ENCODE measurements around the gene ZBTB7B.

ZBTB7B gene

DNA sequence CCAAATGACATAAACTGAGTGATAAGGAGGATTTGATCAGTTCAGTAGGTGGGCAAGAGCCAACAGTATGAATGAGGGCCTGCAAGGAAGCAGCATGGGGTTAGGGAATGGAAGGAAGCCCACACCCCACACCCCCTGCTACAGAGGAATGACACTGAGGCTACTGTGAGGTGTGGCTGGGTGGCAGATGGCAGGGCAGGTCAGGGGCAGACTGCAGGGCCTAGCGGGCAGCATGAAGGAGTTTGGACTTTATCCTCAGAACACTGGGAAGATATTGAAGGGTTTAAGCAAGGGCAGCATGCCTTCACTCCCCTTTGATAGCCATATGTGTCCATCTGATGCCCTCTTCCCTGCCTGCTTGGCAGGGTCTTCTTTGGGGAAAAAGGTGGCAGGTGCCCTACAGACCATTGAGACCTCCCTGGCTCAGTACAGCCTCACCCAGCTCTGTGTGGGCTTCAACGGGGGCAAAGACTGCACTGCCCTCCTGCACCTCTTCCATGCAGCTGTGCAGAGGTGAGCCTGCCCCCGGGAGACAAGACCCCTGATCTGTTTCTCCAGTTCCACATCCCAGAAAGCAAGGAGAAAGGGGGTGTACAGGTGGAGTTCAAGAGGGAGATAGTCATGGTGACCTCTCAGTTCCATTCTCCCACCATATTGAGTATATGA lies 13.3 kb upstream of the ZBTB7B start:
- no peaks in the 10 kb centered on the region for H3K9me3 ChIP-seq (ENCODE audit: control insufficient read depth, insufficient read depth, low read depth, low read length)
- H3K27ac ChIP-seq (ENCODE audit: extremely low read depth, low read depth, low read length): no peak overlapping the region
- ChIA-PET CTCF (interaction anchor here (1.0 to 1.3 kb wide), 3 partner anchors 10 to 60 kb away, joined by 4 to 7 read pairs (median 4); no protein-coding TSS in a partner anchor), POLR2A (interaction anchor here (1.3 kb wide), 1 partner anchor 34 kb away, joined by 5 read pairs; the partner anchor contains the start of gene PBXIP1)
- H3K4me3 ChIP-seq (ENCODE audit: low read depth, low read length): no peak overlapping the region
- no peak for TF ChIP-seq OVOL3 (tag by site-specific recombination; IDR thresholded peaks at IDR 0.05)
- TF ChIP-seq, protein P1, sequence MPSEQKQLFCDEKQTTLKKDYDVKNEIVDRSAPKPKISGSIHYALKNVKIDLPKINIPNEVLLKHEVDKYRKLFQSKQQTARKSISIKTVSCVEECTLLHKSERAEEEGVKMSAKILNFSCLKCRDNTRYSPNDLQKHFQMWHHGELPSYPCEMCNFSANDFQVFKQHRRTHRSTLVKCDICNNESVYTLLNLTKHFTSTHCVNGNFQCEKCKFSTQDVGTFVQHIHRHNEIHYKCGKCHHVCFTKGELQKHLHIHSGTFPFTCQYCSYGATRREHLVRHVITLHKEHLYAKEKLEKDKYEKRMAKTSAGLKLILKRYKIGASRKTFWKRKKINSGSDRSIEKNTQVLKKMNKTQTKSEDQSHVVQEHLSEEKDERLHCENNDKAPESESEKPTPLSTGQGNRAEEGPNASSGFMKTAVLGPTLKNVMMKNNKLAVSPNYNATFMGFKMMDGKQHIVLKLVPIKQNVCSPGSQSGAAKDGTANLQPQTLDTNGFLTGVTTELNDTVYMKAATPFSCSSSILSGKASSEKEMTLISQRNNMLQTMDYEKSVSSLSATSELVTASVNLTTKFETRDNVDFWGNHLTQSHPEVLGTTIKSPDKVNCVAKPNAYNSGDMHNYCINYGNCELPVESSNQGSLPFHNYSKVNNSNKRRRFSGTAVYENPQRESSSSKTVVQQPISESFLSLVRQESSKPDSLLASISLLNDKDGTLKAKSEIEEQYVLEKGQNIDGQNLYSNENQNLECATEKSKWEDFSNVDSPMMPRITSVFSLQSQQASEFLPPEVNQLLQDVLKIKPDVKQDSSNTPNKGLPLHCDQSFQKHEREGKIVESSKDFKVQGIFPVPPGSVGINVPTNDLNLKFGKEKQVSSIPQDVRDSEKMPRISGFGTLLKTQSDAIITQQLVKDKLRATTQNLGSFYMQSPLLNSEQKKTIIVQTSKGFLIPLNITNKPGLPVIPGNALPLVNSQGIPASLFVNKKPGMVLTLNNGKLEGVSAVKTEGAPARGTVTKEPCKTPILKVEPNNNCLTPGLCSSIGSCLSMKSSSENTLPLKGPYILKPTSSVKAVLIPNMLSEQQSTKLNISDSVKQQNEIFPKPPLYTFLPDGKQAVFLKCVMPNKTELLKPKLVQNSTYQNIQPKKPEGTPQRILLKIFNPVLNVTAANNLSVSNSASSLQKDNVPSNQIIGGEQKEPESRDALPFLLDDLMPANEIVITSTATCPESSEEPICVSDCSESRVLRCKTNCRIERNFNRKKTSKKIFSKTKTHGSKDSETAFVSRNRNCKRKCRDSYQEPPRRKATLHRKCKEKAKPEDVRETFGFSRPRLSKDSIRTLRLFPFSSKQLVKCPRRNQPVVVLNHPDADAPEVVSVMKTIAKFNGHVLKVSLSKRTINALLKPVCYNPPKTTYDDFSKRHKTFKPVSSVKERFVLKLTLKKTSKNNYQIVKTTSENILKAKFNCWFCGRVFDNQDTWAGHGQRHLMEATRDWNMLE (tag by site-specific recombination; conservative IDR thresholded peaks at IDR 0.05; ENCODE audit: low read depth): no peak
- no peak for TF ChIP-seq ZNF239 (tag by site-specific recombination; IDR thresholded peaks at IDR 0.05)
- TF ChIP-seq, protein P2, sequence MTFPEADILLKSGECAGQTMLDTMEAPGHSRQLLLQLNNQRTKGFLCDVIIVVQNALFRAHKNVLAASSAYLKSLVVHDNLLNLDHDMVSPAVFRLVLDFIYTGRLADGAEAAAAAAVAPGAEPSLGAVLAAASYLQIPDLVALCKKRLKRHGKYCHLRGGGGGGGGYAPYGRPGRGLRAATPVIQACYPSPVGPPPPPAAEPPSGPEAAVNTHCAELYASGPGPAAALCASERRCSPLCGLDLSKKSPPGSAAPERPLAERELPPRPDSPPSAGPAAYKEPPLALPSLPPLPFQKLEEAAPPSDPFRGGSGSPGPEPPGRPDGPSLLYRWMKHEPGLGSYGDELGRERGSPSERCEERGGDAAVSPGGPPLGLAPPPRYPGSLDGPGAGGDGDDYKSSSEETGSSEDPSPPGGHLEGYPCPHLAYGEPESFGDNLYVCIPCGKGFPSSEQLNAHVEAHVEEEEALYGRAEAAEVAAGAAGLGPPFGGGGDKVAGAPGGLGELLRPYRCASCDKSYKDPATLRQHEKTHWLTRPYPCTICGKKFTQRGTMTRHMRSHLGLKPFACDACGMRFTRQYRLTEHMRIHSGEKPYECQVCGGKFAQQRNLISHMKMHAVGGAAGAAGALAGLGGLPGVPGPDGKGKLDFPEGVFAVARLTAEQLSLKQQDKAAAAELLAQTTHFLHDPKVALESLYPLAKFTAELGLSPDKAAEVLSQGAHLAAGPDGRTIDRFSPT (tag by site-specific recombination; IDR thresholded peaks at IDR 0.05): no peak
- no peak for TF ChIP-seq ZEB2 (tag by site-specific recombination; IDR thresholded peaks at IDR 0.05)
- no peak for TF ChIP-seq ZNF426 (tag by site-specific recombination; IDR thresholded peaks at IDR 0.05)
- H3K4me1 ChIP-seq (ENCODE audit: control insufficient read depth, insufficient read depth, low read length): no peaks in the 10 kb centered on the region
- H3K36me3 ChIP-seq (ENCODE audit: control insufficient read depth in 2 of 2, insufficient read depth in 1 of 2, low read length in 2 of 2): peaks cover 7 to 53% of the 10 kb centered on the region in 2 experiments; a peak in 2 of 3 replicates

DNA sequence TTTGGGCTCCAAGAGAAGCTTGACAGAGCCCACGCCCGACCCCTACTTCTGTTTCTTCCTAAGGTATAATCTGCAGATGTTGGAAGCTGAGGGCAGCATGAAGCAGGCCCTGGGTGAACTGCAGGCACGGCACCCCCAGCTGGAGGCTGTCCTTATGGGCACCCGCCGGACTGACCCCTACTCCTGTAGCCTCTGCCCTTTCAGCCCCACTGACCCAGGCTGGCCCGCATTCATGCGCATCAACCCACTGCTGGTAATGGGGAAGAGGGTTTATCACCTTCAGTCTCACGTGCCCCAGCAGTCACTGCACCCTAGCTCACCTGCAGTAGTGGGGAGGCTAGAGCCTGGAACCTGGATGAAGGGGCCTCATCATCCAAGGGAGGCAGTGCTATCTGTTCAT lies 12.3 kb upstream of the ZBTB7B start:
- Histone ChIP-seq H3K36me3 (ENCODE audit: control insufficient read depth in 2 of 2, insufficient read depth in 1 of 2, low read length in 2 of 2) (peaks cover 3 to 51% of the 10 kb centered on the region in 2 experiments; a peak in 2 of 3 replicates), H3K9me3 (ENCODE audit: control insufficient read depth, insufficient read depth, low read depth, low read length) (no peaks in the 10 kb centered on the region), H3K27ac (ENCODE audit: extremely low read depth, low read depth, low read length) (no peak overlapping the region), H3K4me1 (ENCODE audit: control insufficient read depth, insufficient read depth, low read length) (no peaks in the 10 kb centered on the region), H3K4me3 (ENCODE audit: low read depth, low read length) (no peak overlapping the region)
- ChIA-PET POLR2A (interaction anchor here (0.5 kb wide), 1 partner anchor 17 kb away, joined by 6 read pairs; no protein-coding TSS in a partner anchor), CTCF (interaction anchor here (0.6 to 1.0 kb wide), 3 partner anchors 9 to 95 kb away, joined by 3 to 7 read pairs (median 4); partner anchors contain the start of gene PYGO2)
- TF ChIP-seq SETDB1 (IDR thresholded peaks at IDR 0.05; ENCODE audit: insufficient read length, low read length): no peak

DNA sequence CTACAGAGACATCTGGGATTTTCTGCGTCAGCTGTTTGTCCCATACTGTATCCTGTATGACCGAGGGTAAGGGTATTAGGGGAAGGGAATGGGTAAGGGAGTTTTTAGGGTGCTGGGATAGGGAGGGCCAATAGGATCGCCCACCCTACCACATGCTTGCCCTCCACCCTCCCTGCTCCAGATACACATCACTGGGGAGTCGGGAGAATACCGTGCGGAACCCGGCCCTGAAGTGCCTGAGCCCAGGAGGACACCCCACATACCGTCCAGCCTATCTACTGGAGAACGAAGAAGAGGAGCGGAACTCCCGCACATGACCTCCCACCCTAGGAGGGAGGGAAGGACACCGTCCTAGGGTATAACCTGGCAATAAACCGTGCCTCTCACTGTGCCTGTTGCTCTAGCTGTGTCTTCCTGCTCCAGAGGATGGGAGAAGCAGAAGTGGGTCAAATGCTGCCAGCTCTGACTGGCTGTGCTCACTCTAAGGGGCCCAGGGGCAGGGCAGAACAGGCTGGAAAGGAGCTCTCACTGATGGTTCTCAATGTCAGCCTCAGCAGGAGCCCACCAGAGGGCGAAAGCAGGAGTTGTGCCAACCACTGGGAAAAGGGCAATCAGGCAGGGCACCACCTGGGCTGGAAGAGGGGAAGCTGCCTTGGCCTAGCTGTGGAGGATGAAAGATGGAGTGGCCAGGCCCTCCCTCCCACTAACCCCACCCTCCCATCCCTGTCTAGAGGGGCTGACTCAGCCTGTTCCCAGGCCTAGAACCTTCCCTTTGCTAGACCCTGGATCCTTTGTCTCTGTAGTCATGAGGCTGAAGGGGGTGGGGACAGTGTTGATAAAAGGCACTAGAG lies 9.7 kb upstream of the ZBTB7B start:
- H3K4me3 ChIP-seq (ENCODE audit: low read depth, low read length): no peak overlapping the region
- H3K36me3 ChIP-seq (ENCODE audit: control insufficient read depth in 2 of 2, insufficient read depth in 1 of 2, low read length in 2 of 2): peaks cover 0 to 36% of the 10 kb centered on the region in 2 experiments; a peak in 2 of 3 replicates
- CTCF ChIA-PET: interaction anchor here (0.8 to 8.9 kb wide), 10 partner anchors 9 to 67 kb away, joined by 3 to 55 read pairs (median 4); partner anchors contain the start of genes FLAD1 and PYGO2
- H3K4me1 ChIP-seq (ENCODE audit: control insufficient read depth, insufficient read depth, low read length): no peaks in the 10 kb centered on the region
- POLR2A ChIA-PET: interaction anchor here (1.0 to 3.3 kb wide), 8 partner anchors 9 to 337 kb away, joined by 3 to 28 read pairs (median 4); partner anchors contain the start of genes CKS1B, FLAD1 and PBXIP1
- H3K9me3 ChIP-seq (ENCODE audit: control insufficient read depth, insufficient read depth, low read depth, low read length): no peaks in the 10 kb centered on the region
- H3K27ac ChIP-seq (ENCODE audit: extremely low read depth, low read depth, low read length): no peak overlapping the region
- TF ChIP-seq ZBTB21 (tag by site-specific recombination; IDR thresholded peaks at IDR 0.05) (no peak), WT1 (tag by site-specific recombination; IDR thresholded peaks at IDR 0.05) (no peak), ZNF138 (tag by site-specific recombination; IDR thresholded peaks at IDR 0.05; ENCODE audit: borderline replicate concordance) (no peak), KLF9 (tag by site-specific recombination; IDR thresholded peaks at IDR 0.05; ENCODE audit: low read depth) (no peak), BCL11A (tag by site-specific recombination; IDR thresholded peaks at IDR 0.05; ENCODE audit: low read depth) (no peak)
- TF ChIP-seq, protein P3, sequence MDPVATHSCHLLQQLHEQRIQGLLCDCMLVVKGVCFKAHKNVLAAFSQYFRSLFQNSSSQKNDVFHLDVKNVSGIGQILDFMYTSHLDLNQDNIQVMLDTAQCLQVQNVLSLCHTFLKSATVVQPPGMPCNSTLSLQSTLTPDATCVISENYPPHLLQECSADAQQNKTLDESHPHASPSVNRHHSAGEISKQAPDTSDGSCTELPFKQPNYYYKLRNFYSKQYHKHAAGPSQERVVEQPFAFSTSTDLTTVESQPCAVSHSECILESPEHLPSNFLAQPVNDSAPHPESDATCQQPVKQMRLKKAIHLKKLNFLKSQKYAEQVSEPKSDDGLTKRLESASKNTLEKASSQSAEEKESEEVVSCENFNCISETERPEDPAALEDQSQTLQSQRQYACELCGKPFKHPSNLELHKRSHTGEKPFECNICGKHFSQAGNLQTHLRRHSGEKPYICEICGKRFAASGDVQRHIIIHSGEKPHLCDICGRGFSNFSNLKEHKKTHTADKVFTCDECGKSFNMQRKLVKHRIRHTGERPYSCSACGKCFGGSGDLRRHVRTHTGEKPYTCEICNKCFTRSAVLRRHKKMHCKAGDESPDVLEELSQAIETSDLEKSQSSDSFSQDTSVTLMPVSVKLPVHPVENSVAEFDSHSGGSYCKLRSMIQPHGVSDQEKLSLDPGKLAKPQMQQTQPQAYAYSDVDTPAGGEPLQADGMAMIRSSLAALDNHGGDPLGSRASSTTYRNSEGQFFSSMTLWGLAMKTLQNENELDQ (tag by site-specific recombination; IDR thresholded peaks at IDR 0.05; ENCODE audit: low read depth): no peak
- TF ChIP-seq, protein P4, sequence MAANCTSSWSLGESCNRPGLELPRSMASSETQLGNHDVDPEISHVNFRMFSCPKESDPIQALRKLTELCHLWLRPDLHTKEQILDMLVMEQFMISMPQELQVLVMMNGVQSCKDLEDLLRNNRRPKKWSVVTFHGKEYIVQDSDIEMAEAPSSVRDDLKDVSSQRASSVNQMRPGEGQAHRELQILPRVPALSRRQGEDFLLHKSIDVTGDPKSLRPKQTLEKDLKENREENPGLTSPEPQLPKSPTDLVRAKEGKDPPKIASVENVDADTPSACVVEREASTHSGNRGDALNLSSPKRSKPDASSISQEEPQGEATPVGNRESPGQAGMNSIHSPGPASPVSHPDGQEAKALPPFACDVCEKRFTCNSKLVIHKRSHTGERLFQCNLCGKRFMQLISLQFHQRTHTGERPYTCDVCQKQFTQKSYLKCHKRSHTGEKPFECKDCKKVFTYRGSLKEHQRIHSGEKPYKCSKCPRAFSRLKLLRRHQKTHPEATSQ (tag by site-specific recombination; IDR thresholded peaks at IDR 0.05): no peak

All from HEK293 (cell line).